Subcutaneous abdominal adipose tissue (tissue), 5 donors: ENCODE measurements around the gene TREH.
A peak's percentile ranks its signal among the peaks of the same experiment; 100 is the strongest.

Experiments
- H3K27ac ChIP-seq: one replicate; pipeline ENCODE4 v1.7.0; 2013; ENCODE audit warnings: low read depth, mild to moderate bottlenecking, inconsistent platforms, low read length, moderate library complexity
- H3K27me3 ChIP-seq, 5 donors: one replicate each; pipeline ENCODE4 v1.7.0; 2013; ENCODE audit warnings: low read length in 5 of 5, inconsistent platforms in 1 of 5; ENCODE audit not compliant: control insufficient read depth in 5 of 5, insufficient read depth in 4 of 5
- H3K36me3 ChIP-seq, 5 donors: one replicate each; pipeline ENCODE4 v1.7.0; 2013; ENCODE audit warnings: low read length in 5 of 5; ENCODE audit not compliant: control insufficient read depth in 5 of 5, insufficient read depth in 5 of 5
- H3K4me1 ChIP-seq, 5 donors: one replicate each; pipeline ENCODE4 v1.7.0; 2013; ENCODE audit warnings: low read length in 5 of 5, mild to moderate bottlenecking in 3 of 5, moderate library complexity in 1 of 5; ENCODE audit not compliant: control insufficient read depth in 5 of 5, insufficient read depth in 5 of 5
- H3K4me3 ChIP-seq, 5 donors: one replicate each; pipeline ENCODE4 v1.7.0; 2013; ENCODE audit warnings: low read length in 5 of 5, low read depth in 1 of 5
- H3K9ac ChIP-seq, 5 donors: one replicate each; pipeline ENCODE4 v1.7.0; 2013; ENCODE audit warnings: low read length in 5 of 5, mild to moderate bottlenecking in 4 of 5, moderate library complexity in 3 of 5
- H3K9me3 ChIP-seq, 5 donors: one replicate each; pipeline ENCODE4 v1.7.0; 2013; ENCODE audit warnings: low read length in 5 of 5; ENCODE audit not compliant: control insufficient read depth in 5 of 5
- donor health status: healthy.
- donor health status: healthy.
- donor health status: healthy.
- donor health status: healthy.
- donor health status: healthy.

The TREH gene

GRCh38 chr11:118659953-118660680, 19.3 kb downstream of the TREH start:
- Histone ChIP-seq H3K4me1 (peaks cover 2 to 31% (median 26%) of the 10 kb centered on the region in 5 donors), H3K9ac (peak overlapping the region in 1 of 5 donors; percentile 8), H3K36me3 (peaks cover 2 to 33% (median 31%) of the 10 kb centered on the region in 5 donors), H3K9me3 (no peaks in the 10 kb centered on the region), H3K27ac (peak overlapping the region; percentile 80), H3K27me3 (no peaks in the 10 kb centered on the region), H3K4me3 (no peak overlapping the region)

GRCh38 chr11:118659314-118659952, 20.0 kb downstream of the TREH start:
- Histone ChIP-seq H3K27ac (peak overlapping the region; percentile 80), H3K4me1 (peaks cover 2 to 31% (median 26%) of the 10 kb centered on the region in 5 donors), H3K9me3 (no peaks in the 10 kb centered on the region), H3K27me3 (no peaks in the 10 kb centered on the region), H3K9ac (peak overlapping the region in 2 of 5 donors; percentile 53 to 54), H3K4me3 (no peak overlapping the region), H3K36me3 (peaks cover 5 to 38% (median 34%) of the 10 kb centered on the region in 5 donors)

DNA sequence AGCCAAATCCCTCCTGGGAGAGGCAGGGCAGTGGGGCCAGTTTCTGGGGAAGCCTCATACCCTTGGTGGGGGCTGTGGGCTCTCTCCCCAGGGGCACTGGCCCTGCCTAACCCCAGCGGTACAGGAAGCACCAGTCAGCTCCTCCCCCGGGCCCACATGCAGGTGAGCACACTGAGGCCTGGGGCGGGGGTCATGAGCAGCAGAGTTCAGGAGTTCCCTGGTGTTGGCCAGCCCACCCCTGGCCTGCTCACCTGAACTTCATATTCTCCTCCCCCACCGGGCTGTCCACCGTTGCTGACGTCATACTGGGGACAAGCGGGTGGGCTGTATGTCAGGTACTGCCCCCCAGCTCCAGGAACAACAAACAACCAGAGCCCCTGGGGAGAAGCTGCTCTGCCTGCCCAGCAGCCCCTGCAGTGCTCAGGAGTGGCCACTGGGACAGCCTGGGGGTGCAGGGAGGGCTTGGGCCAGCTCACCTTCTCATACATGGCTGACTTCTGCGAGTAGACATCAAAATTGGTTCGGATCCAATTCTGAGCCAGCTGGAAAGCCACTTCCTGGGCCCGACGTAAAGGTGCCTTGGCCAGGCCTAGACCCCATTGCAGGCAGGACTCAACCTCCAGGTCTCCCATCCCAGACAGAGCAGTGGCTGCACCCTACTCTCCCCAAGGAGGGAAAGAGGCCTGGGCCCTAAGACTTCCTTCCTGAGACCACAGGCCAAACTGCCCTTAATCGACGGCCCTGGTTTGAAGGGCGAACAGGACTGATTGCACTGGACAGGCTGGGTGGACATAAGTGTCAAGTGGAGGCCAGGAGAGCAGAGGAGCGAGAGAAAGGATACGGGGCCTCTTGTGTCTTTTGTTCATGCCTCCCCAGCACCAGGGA, 20.8 kb downstream of the TREH start:
- Histone ChIP-seq H3K27me3 (no peaks in the 10 kb centered on the region), H3K9ac (peak overlapping the region in 2 of 5 donors; percentile 53 to 54), H3K27ac (peak overlapping the region; percentile 80), H3K4me3 (no peak overlapping the region), H3K36me3 (peaks cover 6 to 44% (median 40%) of the 10 kb centered on the region in 5 donors), H3K4me1 (peaks cover 2 to 31% (median 26%) of the 10 kb centered on the region in 5 donors), H3K9me3 (no peaks in the 10 kb centered on the region)

- peaks cover 11 to 52% (median 48%) of the 10 kb centered on the region in 5 donors for H3K36me3 ChIP-seq
- no peak overlapping the region for H3K4me3 ChIP-seq
- peak overlapping the region; percentile 80 for H3K27ac ChIP-seq
- no peaks in the 10 kb centered on the region for H3K9me3 ChIP-seq
- H3K9ac ChIP-seq = peak overlapping the region in 2 of 5 donors; percentile 10 to 35
- peaks cover 3 to 31% (median 26%) of the 10 kb centered on the region in 5 donors for H3K4me1 ChIP-seq
- H3K27me3 ChIP-seq = no peaks in the 10 kb centered on the region
Observed at GRCh38 chr11:118657709-118658428, 21.6 kb downstream of the TREH start.

GRCh38 chr11:118657238-118657637, 22.2 kb downstream of the TREH start:
- Histone ChIP-seq H3K9ac (peak overlapping the region in 1 of 5 donors; percentile 35), H3K27me3 (no peaks in the 10 kb centered on the region), H3K36me3 (peaks cover 11 to 58% (median 54%) of the 10 kb centered on the region in 5 donors), H3K9me3 (no peaks in the 10 kb centered on the region), H3K4me3 (no peak overlapping the region), H3K27ac (peak overlapping the region; percentile 80), H3K4me1 (peaks cover 4 to 31% (median 26%) of the 10 kb centered on the region in 5 donors)

- Histone ChIP-seq H3K4me3 (no peak overlapping the region), H3K27me3 (no peaks in the 10 kb centered on the region), H3K9ac (no peak overlapping the region), H3K36me3 (peaks cover 11 to 64% (median 60%) of the 10 kb centered on the region in 5 donors), H3K27ac (peak overlapping the region; percentile 80), H3K4me1 (peaks cover 4 to 31% (median 26%) of the 10 kb centered on the region in 5 donors), H3K9me3 (no peaks in the 10 kb centered on the region)
Observed at GRCh38 chr11:118656563-118657165, 22.8 kb downstream of the TREH start.

DNA sequence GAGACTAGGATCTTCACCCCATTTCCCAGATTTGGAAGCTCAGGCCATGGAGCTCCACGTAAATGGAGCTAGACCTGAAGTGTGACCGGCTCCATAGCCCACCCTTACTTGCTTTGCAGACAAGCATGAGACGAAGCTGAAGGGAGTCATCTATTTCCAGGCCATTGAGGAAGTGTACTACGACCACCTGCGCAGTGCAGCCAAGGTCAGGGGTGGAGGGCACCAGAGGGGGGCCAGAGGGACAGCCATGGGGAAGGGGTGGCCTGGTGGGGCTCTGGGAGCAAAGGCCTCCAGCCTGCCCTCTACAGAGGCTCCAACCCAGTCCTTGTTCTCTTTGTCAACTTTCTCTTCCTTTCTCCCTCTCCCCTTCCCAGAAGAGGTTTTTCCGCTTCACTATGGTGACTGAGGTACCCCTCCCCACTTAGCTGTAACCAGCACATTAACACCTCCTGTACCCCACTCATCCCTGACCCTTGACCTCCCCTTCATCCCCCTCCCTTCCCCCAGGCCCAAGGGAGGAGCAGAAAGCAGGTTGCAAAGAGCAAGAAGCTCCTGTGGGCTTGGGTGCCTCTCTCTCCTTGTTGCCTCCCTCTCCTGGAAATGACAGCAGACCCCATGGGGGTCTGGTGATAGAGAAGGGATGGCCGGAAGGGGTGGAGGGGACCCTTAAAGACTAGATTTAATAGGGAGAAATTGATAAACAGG, 23.8 kb downstream of the TREH start:
- Histone ChIP-seq H3K4me1 (peaks cover 4 to 31% (median 26%) of the 10 kb centered on the region in 5 donors), H3K36me3 (peaks cover 11 to 74% (median 70%) of the 10 kb centered on the region in 5 donors), H3K27ac (peak overlapping the region; percentile 42), H3K27me3 (no peaks in the 10 kb centered on the region), H3K9me3 (no peaks in the 10 kb centered on the region), H3K9ac (peak overlapping the region in 2 of 5 donors; percentile 8 to 30), H3K4me3 (no peak overlapping the region)

DNA sequence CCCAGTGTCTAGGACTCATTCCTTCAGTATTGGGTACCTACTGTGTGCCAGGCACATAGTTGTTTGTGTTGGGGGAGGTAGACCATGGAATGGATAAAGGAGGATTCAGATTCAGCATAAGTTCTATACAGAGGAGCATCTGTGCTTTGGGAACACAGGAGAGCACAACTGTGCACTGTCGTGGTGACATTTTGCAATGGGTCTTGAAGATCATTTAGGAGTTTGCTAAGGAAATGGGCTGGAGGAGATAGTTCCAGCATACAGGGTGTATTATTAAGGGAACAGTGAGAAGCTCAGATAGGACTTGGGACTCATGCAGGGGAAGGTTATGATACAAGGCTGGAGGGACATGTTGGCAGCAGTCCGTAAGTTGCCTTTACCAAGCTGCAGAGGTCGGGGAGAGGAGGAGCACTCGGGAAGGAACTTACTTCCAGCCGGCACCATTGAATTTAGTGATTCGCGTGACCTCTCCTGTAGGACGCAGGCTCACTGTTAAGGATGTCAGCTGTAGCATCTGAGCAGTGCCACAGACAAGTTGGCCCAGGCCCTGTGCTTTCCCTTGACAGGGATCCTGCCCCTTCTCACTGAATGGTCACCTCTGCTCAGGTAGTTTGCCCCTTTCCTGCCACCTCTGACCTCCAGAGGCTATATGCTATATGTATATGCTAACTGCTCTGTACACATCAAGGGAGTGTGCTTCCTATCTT, 25.6 kb downstream of the TREH start:
- Histone ChIP-seq H3K4me1 (peaks cover under 1 to 17% (median 14%) of the 10 kb centered on the region in 5 donors), H3K9me3 (no peaks in the 10 kb centered on the region), H3K27ac (no peak overlapping the region), H3K9ac (no peak overlapping the region), H3K36me3 (peaks cover 13 to 91% (median 87%) of the 10 kb centered on the region in 5 donors), H3K27me3 (no peaks in the 10 kb centered on the region), H3K4me3 (no peak overlapping the region)
